ENCODE data around the gene KCNN1.

Gene KCNN1

GRCh38 chr19:17929056-17929455, 37.9 kb upstream of the KCNN1 start:
- Histone ChIP-seq H3K27me3 (ENCODE audit: insufficient read depth, poor library complexity, severe bottlenecking) (no peaks in the 10 kb centered on the region), H3K9me3 (ENCODE audit: severe bottlenecking) (no peaks in the 10 kb centered on the region), H3K4me1 (ENCODE audit: insufficient read depth, poor library complexity, severe bottlenecking) (peaks cover 9% of the 10 kb centered on the region), H3K27ac (ENCODE audit: poor library complexity, severe bottlenecking) (no peak overlapping the region), H3K36me3 (ENCODE audit: low read depth) (no peaks in the 10 kb centered on the region), H3K4me3 (ENCODE audit: severe bottlenecking) (no peak overlapping the region)
- no peak for ATAC-seq (ENCODE audit: low read depth)
- no peak for DNase-seq (ENCODE audit: low spot score)
- TF ChIP-seq CTCF (IDR thresholded peaks at IDR 0.05; ENCODE audit: poor library complexity, severe bottlenecking): no peak

GRCh38 chr19:17931532-17932191, 35.2 kb upstream of the KCNN1 start:
- no peak for DNase-seq (ENCODE audit: low spot score)
- peak overlapping the region; percentile 77 for H3K4me3 ChIP-seq (ENCODE audit: severe bottlenecking)

GRCh38 chr19:17932485-17933338, 34.2 kb upstream of the KCNN1 start, which contains the start of gene CCDC124:
CCDC124 (plus strand) TSS chr19:17933015; CDS start chr19:17936421, 3,406 bp downstream.
- Histone ChIP-seq H3K9me3 (ENCODE audit: severe bottlenecking) (no peaks in the 10 kb centered on the region), H3K27me3 (ENCODE audit: insufficient read depth, poor library complexity, severe bottlenecking) (no peaks in the 10 kb centered on the region), H3K27ac (ENCODE audit: poor library complexity, severe bottlenecking) (peak within 1 kb of the TSS; percentile 72), H3K4me3 (ENCODE audit: severe bottlenecking) (peak within 1 kb of the TSS; percentile 77), H3K4me1 (ENCODE audit: insufficient read depth, poor library complexity, severe bottlenecking) (peaks cover 10% of the 10 kb centered on the region), H3K36me3 (ENCODE audit: low read depth) (peaks cover 6% of the 10 kb centered on the region)
- DNase-seq (ENCODE audit: low spot score): peak; percentile 87
- peak; percentile 98 for TF ChIP-seq CTCF (IDR thresholded peaks at IDR 0.05; ENCODE audit: poor library complexity, severe bottlenecking)
- ATAC-seq (ENCODE audit: low read depth): peak; percentile 92

More at GRCh38 chr19:17931532-17932191, 35.2 kb upstream of the KCNN1 start:
- Histone ChIP-seq H3K9me3 (ENCODE audit: severe bottlenecking) (no peaks in the 10 kb centered on the region), H3K27me3 (ENCODE audit: insufficient read depth, poor library complexity, severe bottlenecking) (no peaks in the 10 kb centered on the region), H3K4me1 (ENCODE audit: insufficient read depth, poor library complexity, severe bottlenecking) (peaks cover 10% of the 10 kb centered on the region), H3K36me3 (ENCODE audit: low read depth) (no peaks in the 10 kb centered on the region), H3K27ac (ENCODE audit: poor library complexity, severe bottlenecking) (no peak overlapping the region)
- no peak for TF ChIP-seq CTCF (IDR thresholded peaks at IDR 0.05; ENCODE audit: poor library complexity, severe bottlenecking)
- ATAC-seq (ENCODE audit: low read depth): no peak

- Histone ChIP-seq H3K27ac (ENCODE audit: poor library complexity, severe bottlenecking) (peak overlapping the region; percentile 72), H3K9me3 (ENCODE audit: severe bottlenecking) (no peaks in the 10 kb centered on the region), H3K4me1 (ENCODE audit: insufficient read depth, poor library complexity, severe bottlenecking) (peaks cover 10% of the 10 kb centered on the region), H3K4me3 (ENCODE audit: severe bottlenecking) (peak overlapping the region; percentile 77), H3K36me3 (ENCODE audit: low read depth) (peaks cover 13% of the 10 kb centered on the region), H3K27me3 (ENCODE audit: insufficient read depth, poor library complexity, severe bottlenecking) (no peaks in the 10 kb centered on the region)
- TF ChIP-seq CTCF (IDR thresholded peaks at IDR 0.05; ENCODE audit: poor library complexity, severe bottlenecking): no peak
- no peak for DNase-seq (ENCODE audit: low spot score)
- peak; percentile 57 for ATAC-seq (ENCODE audit: low read depth)
Measured at GRCh38 chr19:17933414-17934129, 33.3 kb upstream of the KCNN1 start.
